Liver (tissue), 9 donors: Measurements from ENCODE around the gene BCAS1. TPM values are rescaled to one million over a fixed set of nuclear protein-coding genes. Genes with fewer than 3 reads are reported as not detected.

Source experiments
- DNase-seq: peaks from one replicate; pipeline ENCODE4 v3.0.0-alpha.2; 2017; ENCODE audit warnings: low spot score
- H3K27ac ChIP-seq, 2 donors: one replicate each; pipeline ENCODE4 v1.7.0; 2013; ENCODE audit warnings: inconsistent platforms in 2 of 2, low read length in 2 of 2, control low read depth in 1 of 2, low read depth in 1 of 2, mild to moderate bottlenecking in 1 of 2
- H3K27me3 ChIP-seq, 4 donors: one replicate each; pipeline versions ENCODE4 v1.6.1 to v1.7.0; 2013; ENCODE audit warnings: low read length in 3 of 4, inconsistent platforms in 1 of 4, mild to moderate bottlenecking in 1 of 4, moderate library complexity in 1 of 4; ENCODE audit not compliant: control insufficient read depth in 4 of 4, insufficient read depth in 4 of 4
- H3K36me3 ChIP-seq, 4 donors: one replicate each; pipeline versions ENCODE4 v1.6.1 to v1.7.0; 2013; ENCODE audit warnings: low read length in 3 of 4, mild to moderate bottlenecking in 3 of 4, low read depth in 1 of 4, moderate library complexity in 1 of 4; ENCODE audit not compliant: control insufficient read depth in 4 of 4, insufficient read depth in 3 of 4
- H3K4me1 ChIP-seq, 4 donors: one replicate each; pipeline versions ENCODE4 v1.6.1 to v1.7.0; 2013; ENCODE audit warnings: low read length in 3 of 4, mild to moderate bottlenecking in 3 of 4, moderate library complexity in 1 of 4; ENCODE audit not compliant: control insufficient read depth in 4 of 4, insufficient read depth in 4 of 4
- H3K4me3 ChIP-seq, 3 donors: one replicate each; pipeline versions ENCODE4 v1.6.1 to v1.7.0; 2013; ENCODE audit warnings: low read length in 3 of 3, control low read depth in 1 of 3, low read depth in 1 of 3, mild to moderate bottlenecking in 1 of 3
- H3K9ac ChIP-seq, 2 donors: one replicate each; pipeline ENCODE4 v1.7.0; 2013; ENCODE audit warnings: low read length in 2 of 2, mild to moderate bottlenecking in 2 of 2, moderate library complexity in 2 of 2, control low read depth in 1 of 2, low read depth in 1 of 2
- H3K9me3 ChIP-seq, 4 donors: one replicate each; pipeline versions ENCODE4 v1.6.1 to v1.7.0; 2013; ENCODE audit warnings: low read length in 3 of 4; ENCODE audit not compliant: control insufficient read depth in 4 of 4
- EGR1 ChIP-seq, 2 donors: IDR thresholded peaks; 2 replicates each; pipeline ENCODE4 v1.6.1; 2016 to 2018; ENCODE audit warnings: antibody characterized with exemption in 2 of 2, low read depth in 2 of 2
- FOXA1 ChIP-seq: IDR thresholded peaks from 2 replicates; pipeline ENCODE4 v1.6.1; 2016; ENCODE audit warnings: antibody characterized with exemption
- FOXA2 ChIP-seq: IDR thresholded peaks from 2 replicates; pipeline ENCODE4 v1.6.1; 2016; ENCODE audit warnings: antibody characterized with exemption
- GABPA ChIP-seq, 2 donors: IDR thresholded peaks in 1 of 2; conservative IDR thresholded peaks in 1 of 2; 2 replicates each; pipeline ENCODE4 v1.6.1; 2016; ENCODE audit warnings: antibody characterized with exemption in 2 of 2, mild to moderate bottlenecking in 1 of 2, moderate library complexity in 1 of 2
- HNF4A ChIP-seq, 2 donors: conservative IDR thresholded peaks; 2 replicates each; pipeline ENCODE4 v1.6.1; 2016; ENCODE audit warnings: antibody characterized with exemption in 2 of 2, mild to moderate bottlenecking in 2 of 2
- HNF4G ChIP-seq: IDR thresholded peaks from 2 replicates; pipeline ENCODE4 v1.6.1; 2016; ENCODE audit warnings: antibody characterized with exemption
- JUND ChIP-seq, 2 donors: IDR thresholded peaks; 2 replicates each; pipeline ENCODE4 v1.6.1; 2016; ENCODE audit warnings: antibody characterized with exemption in 2 of 2
- NR2F2 ChIP-seq: IDR thresholded peaks from 2 replicates; pipeline ENCODE4 v1.6.1; 2016; ENCODE audit warnings: antibody characterized with exemption
- RAD21 ChIP-seq, 2 donors: IDR thresholded peaks; 2 replicates each; pipeline ENCODE4 v1.6.1; 2016; ENCODE audit warnings: antibody characterized with exemption in 2 of 2, mild to moderate bottlenecking in 2 of 2
- RXRA ChIP-seq, 2 donors: IDR thresholded peaks; 2 replicates each; pipeline ENCODE4 v1.6.1; 2017 to 2018; ENCODE audit warnings: antibody characterized with exemption in 2 of 2, mild to moderate bottlenecking in 1 of 2
- SP1 ChIP-seq: IDR thresholded peaks from 2 replicates; pipeline ENCODE4 v1.6.1; 2018; ENCODE audit warnings: antibody characterized with exemption, mild to moderate bottlenecking
- TAF1 ChIP-seq: conservative IDR thresholded peaks from 2 replicates; pipeline ENCODE4 v1.6.1; 2016; ENCODE audit warnings: antibody characterized with exemption, mild to moderate bottlenecking
- YY1 ChIP-seq: IDR thresholded peaks from 2 replicates; pipeline ENCODE4 v1.6.1; 2016; ENCODE audit warnings: antibody characterized with exemption, mild to moderate bottlenecking
- WGBS: extraction: QIAGEN DNeasy Blood & Tissue Kit; methylation state at CpG from one replicate; pipeline ENCODE4 v1.1.7; 2013; 5-methylcytosine and 5-hydroxymethylcytosine counted together
- polyA plus RNA-seq, 2 donors: library from polyadenylated mRNA; stranded (reverse) in 1 of 2; unstranded in 1 of 2; fragments of 200-250 nt in 1 of 2; fragments of >200 nt in 1 of 2; fragmentation: Nextera tagmentation in 1 of 2; extraction: Ambion mirVana in 1 of 2; gene quantifications; one replicate each; pipeline versions ENCODE4 v1.2.1 to v1.2.3, GENCODE V29; 2013 to 2015
- total RNA-seq, 2 donors: library from RNA; depleted of rRNA; stranded (reverse); fragments of >200 nt; gene quantifications; one replicate each; pipeline ENCODE4 v1.2.3, GENCODE V29; 2014
- TF ChIP-seq, protein P1 (sequence below): IDR thresholded peaks from 2 replicates; pipeline ENCODE4 v1.6.1; 2016; ENCODE audit warnings: antibody characterized with exemption
- TF ChIP-seq, protein P2 (sequence below): IDR thresholded peaks from 2 replicates; pipeline ENCODE4 v1.6.1; 2016; ENCODE audit warnings: antibody characterized with exemption
- TF ChIP-seq, protein P3 (sequence below): IDR thresholded peaks from 2 replicates; pipeline ENCODE4 v1.6.1; 2016; ENCODE audit warnings: antibody characterized with exemption
- TF ChIP-seq, protein P4 (sequence below): IDR thresholded peaks from 2 replicates; pipeline ENCODE4 v1.6.1; 2016; ENCODE audit warnings: antibody characterized with exemption, mild to moderate bottlenecking
- TF ChIP-seq, protein P5 (sequence below): fragments of 150-350 bp; IDR thresholded peaks from 2 replicates; pipeline ENCODE4 v1.5.1; 2017; ENCODE audit warnings: improper control_type of control experiment, low read depth, low read length; ENCODE audit not compliant: missing input control
- donor health status: healthy.
- donor health status: healthy.
- donor health status: healthy.
- donor health status: healthy.
- donor health status: healthy.

The BCAS1 gene
- total and polyA plus RNA-seq, 4 donors = under 0.01 to 0.93 (median 0.04) TPM

DNA sequence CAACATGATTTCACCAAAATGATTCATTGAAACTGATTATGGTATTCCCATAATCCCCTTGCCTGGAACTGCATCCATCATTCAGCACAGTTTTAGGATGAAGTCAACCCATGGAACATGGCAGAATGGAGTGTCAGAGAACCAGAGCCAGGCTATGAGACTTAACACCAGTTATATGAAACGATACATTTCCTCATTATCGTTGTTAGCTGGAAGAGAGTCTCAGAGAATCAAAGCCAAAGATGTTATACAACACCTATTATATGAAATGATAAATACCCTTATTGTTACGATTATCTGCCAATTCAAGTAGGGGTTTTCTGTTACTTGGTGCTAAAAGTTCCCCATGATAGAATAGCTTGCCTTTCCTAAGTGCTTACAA is 131.2 kb downstream of the BCAS1 start:
- H3K9ac ChIP-seq = no peak overlapping the region
- WGBS = 50% methylated on average over 3 of the region's 3 CpGs
- no peak for DNase-seq
- peaks cover 0 to 15% (median 10%) of the 10 kb centered on the region in 4 donors for H3K4me1 ChIP-seq
- H3K27ac ChIP-seq = peak overlapping the region; percentile 35 to 43
- H3K9me3 ChIP-seq = no peaks in the 10 kb centered on the region
- TF ChIP-seq RXRA (IDR thresholded peaks at IDR 0.05) (no peak), JUND (IDR thresholded peaks at IDR 0.05) (no peak), NR2F2 (no peak), FOXA2 (no peak), TAF1 (no peak), YY1 (no peak), GABPA (IDR thresholded peaks at IDR 0.05 in 1 of 2, conservative IDR thresholded peaks at IDR 0.05 in 1 of 2) (no peak), HNF4A (conservative IDR thresholded peaks at IDR 0.05) (no peak), HNF4G (no peak), SP1 (no peak), RAD21 (IDR thresholded peaks at IDR 0.05) (no peak), FOXA1 (no peak), EGR1 (IDR thresholded peaks at IDR 0.05; ENCODE audit: low read depth in 2 of 2) (no peak)
- TF ChIP-seq, protein P1, sequence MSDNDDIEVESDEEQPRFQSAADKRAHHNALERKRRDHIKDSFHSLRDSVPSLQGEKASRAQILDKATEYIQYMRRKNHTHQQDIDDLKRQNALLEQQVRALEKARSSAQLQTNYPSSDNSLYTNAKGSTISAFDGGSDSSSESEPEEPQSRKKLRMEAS = no peak
- TF ChIP-seq, protein P2, sequence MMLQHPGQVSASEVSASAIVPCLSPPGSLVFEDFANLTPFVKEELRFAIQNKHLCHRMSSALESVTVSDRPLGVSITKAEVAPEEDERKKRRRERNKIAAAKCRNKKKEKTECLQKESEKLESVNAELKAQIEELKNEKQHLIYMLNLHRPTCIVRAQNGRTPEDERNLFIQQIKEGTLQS = no peak
- TF ChIP-seq, protein P3, sequence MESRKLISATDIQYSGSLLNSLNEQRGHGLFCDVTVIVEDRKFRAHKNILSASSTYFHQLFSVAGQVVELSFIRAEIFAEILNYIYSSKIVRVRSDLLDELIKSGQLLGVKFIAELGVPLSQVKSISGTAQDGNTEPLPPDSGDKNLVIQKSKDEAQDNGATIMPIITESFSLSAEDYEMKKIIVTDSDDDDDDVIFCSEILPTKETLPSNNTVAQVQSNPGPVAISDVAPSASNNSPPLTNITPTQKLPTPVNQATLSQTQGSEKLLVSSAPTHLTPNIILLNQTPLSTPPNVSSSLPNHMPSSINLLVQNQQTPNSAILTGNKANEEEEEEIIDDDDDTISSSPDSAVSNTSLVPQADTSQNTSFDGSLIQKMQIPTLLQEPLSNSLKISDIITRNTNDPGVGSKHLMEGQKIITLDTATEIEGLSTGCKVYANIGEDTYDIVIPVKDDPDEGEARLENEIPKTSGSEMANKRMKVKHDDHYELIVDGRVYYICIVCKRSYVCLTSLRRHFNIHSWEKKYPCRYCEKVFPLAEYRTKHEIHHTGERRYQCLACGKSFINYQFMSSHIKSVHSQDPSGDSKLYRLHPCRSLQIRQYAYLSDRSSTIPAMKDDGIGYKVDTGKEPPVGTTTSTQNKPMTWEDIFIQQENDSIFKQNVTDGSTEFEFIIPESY = no peak
- TF ChIP-seq, protein P4, sequence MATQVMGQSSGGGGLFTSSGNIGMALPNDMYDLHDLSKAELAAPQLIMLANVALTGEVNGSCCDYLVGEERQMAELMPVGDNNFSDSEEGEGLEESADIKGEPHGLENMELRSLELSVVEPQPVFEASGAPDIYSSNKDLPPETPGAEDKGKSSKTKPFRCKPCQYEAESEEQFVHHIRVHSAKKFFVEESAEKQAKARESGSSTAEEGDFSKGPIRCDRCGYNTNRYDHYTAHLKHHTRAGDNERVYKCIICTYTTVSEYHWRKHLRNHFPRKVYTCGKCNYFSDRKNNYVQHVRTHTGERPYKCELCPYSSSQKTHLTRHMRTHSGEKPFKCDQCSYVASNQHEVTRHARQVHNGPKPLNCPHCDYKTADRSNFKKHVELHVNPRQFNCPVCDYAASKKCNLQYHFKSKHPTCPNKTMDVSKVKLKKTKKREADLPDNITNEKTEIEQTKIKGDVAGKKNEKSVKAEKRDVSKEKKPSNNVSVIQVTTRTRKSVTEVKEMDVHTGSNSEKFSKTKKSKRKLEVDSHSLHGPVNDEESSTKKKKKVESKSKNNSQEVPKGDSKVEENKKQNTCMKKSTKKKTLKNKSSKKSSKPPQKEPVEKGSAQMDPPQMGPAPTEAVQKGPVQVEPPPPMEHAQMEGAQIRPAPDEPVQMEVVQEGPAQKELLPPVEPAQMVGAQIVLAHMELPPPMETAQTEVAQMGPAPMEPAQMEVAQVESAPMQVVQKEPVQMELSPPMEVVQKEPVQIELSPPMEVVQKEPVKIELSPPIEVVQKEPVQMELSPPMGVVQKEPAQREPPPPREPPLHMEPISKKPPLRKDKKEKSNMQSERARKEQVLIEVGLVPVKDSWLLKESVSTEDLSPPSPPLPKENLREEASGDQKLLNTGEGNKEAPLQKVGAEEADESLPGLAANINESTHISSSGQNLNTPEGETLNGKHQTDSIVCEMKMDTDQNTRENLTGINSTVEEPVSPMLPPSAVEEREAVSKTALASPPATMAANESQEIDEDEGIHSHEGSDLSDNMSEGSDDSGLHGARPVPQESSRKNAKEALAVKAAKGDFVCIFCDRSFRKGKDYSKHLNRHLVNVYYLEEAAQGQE = no peak
- TF ChIP-seq, protein P5, sequence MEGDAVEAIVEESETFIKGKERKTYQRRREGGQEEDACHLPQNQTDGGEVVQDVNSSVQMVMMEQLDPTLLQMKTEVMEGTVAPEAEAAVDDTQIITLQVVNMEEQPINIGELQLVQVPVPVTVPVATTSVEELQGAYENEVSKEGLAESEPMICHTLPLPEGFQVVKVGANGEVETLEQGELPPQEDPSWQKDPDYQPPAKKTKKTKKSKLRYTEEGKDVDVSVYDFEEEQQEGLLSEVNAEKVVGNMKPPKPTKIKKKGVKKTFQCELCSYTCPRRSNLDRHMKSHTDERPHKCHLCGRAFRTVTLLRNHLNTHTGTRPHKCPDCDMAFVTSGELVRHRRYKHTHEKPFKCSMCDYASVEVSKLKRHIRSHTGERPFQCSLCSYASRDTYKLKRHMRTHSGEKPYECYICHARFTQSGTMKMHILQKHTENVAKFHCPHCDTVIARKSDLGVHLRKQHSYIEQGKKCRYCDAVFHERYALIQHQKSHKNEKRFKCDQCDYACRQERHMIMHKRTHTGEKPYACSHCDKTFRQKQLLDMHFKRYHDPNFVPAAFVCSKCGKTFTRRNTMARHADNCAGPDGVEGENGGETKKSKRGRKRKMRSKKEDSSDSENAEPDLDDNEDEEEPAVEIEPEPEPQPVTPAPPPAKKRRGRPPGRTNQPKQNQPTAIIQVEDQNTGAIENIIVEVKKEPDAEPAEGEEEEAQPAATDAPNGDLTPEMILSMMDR = no peak
- no peaks in the 10 kb centered on the region for H3K27me3 ChIP-seq
- no peak overlapping the region for H3K4me3 ChIP-seq
- no peaks in the 10 kb centered on the region for H3K36me3 ChIP-seq
